IPS DF 6.9 (cell line): Measurements from ENCODE around the gene BCCIP.

Experiments used
- DNase-seq: peaks from one replicate; pipeline ENCODE4 v3.0.0-alpha.2; 2013; ENCODE audit warnings: low read depth, low spot score
- H3K27ac ChIP-seq: one replicate; pipeline ENCODE4 v1.5.1; 2013; ENCODE audit warnings: low read length, control low read depth
- H3K27me3 ChIP-seq: 2 replicates; pipeline ENCODE4 v1.6.1; 2013; ENCODE audit warnings: mild to moderate bottlenecking, low read length; ENCODE audit not compliant: control insufficient read depth, insufficient read depth
- H3K36me3 ChIP-seq: 2 replicates; pipeline ENCODE4 v1.6.1; 2013; ENCODE audit warnings: low read length; ENCODE audit not compliant: control insufficient read depth, insufficient read depth
- H3K4me1 ChIP-seq: 2 replicates; pipeline ENCODE4 v1.6.1; 2013; ENCODE audit warnings: low read length; ENCODE audit not compliant: control insufficient read depth, insufficient read depth
- H3K4me3 ChIP-seq: 2 replicates; pipeline ENCODE4 v1.5.1; 2013; ENCODE audit warnings: mild to moderate bottlenecking, low read length
- H3K9me3 ChIP-seq: 2 replicates; pipeline ENCODE4 v1.6.1; 2013; ENCODE audit warnings: low read length, inconsistent platforms; ENCODE audit not compliant: control insufficient read depth, insufficient read depth
- WGBS: extraction: QIAGEN DNeasy Blood & Tissue Kit; methylation state at CpG from one replicate; pipeline ENCODE4 v1.1.7; 2013; ENCODE audit warnings: mixed read lengths, missing lambda C conversion rate; ENCODE audit not compliant: insufficient read length, insufficient coverage; 5-methylcytosine and 5-hydroxymethylcytosine counted together

The BCCIP gene

GRCh38 chr10:125859128-125859817 is 35.9 kb downstream of the BCCIP start:
- no CpG with 5 or more reads among the region's 4 CpGs for WGBS
- Histone ChIP-seq H3K27ac (no peak overlapping the region), H3K9me3 (no peaks in the 10 kb centered on the region), H3K4me3 (no peak overlapping the region), H3K36me3 (no peaks in the 10 kb centered on the region), H3K27me3 (no peaks in the 10 kb centered on the region), H3K4me1 (no peaks in the 10 kb centered on the region)
- no peak for DNase-seq

- Histone ChIP-seq H3K27me3 (no peaks in the 10 kb centered on the region), H3K27ac (no peak overlapping the region), H3K4me1 (no peaks in the 10 kb centered on the region), H3K4me3 (no peak overlapping the region), H3K9me3 (no peaks in the 10 kb centered on the region), H3K36me3 (peaks cover 7% of the 10 kb centered on the region)
- WGBS = no CpG with 5 or more reads among the region's 3 CpGs
- DNase-seq = no peak
These were observed 41.8 kb downstream of the BCCIP start for GRCh38 chr10:125865120-125865519.

- H3K36me3 ChIP-seq = peaks cover 7% of the 10 kb centered on the region
- no peak overlapping the region for H3K4me3 ChIP-seq
- H3K4me1 ChIP-seq = no peaks in the 10 kb centered on the region; the same call in 1 of the 2 replicates
- no peak for DNase-seq
- H3K27me3 ChIP-seq = no peaks in the 10 kb centered on the region
- no CpG with 5 or more reads among the region's 7 CpGs for WGBS
- no peak overlapping the region for H3K27ac ChIP-seq
- no peaks in the 10 kb centered on the region for H3K9me3 ChIP-seq
These were observed 43.2 kb downstream of the BCCIP start for GRCh38 chr10:125866421-125867029.

DNA sequence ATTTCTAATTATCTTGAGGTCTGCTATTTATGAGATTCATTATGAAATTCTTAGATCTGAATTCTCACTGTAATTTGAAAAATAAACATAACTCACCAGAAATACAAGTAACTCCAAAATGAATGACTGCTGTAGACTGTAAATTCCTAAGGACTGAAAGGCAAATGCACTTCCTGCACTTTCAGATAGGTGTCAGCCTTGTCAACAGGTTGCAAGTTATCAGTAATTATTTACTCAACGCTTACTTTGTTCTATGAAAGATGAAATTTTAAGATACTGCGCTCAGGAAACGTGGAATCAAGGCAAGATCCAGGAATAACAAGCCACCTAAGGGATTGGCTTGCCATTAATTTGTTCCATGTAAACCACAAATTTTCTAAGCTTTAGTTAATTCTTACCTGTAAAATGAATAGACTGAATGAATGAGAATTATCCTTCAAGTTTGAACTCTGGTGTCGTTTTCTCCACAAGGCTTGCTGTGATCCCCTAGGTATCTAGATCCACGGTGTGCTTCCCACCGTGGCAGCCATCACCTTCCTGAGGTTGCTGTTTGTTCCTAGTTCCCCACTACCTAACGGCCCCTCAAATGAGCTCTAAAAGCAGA is 45.1 kb downstream of the BCCIP start:
- Histone ChIP-seq H3K9me3 (no peaks in the 10 kb centered on the region), H3K4me3 (no peak overlapping the region), H3K4me1 (no peaks in the 10 kb centered on the region; the same call in 1 of the 2 replicates), H3K27me3 (no peaks in the 10 kb centered on the region), H3K27ac (no peak overlapping the region), H3K36me3 (peaks cover 7% of the 10 kb centered on the region)
- no peak for DNase-seq
- no CpG with 5 or more reads among the region's 7 CpGs for WGBS

GRCh38 chr10:125871338-125871737 is 48.0 kb downstream of the BCCIP start:
- WGBS = no CpG with 5 or more reads among the region's 4 CpGs
- Histone ChIP-seq H3K4me1 (no peaks in the 10 kb centered on the region; the same call in 1 of the 2 replicates), H3K36me3 (peaks cover 7% of the 10 kb centered on the region), H3K27ac (no peak overlapping the region), H3K4me3 (no peak overlapping the region), H3K27me3 (no peaks in the 10 kb centered on the region), H3K9me3 (no peaks in the 10 kb centered on the region)
- DNase-seq = no peak

DNA sequence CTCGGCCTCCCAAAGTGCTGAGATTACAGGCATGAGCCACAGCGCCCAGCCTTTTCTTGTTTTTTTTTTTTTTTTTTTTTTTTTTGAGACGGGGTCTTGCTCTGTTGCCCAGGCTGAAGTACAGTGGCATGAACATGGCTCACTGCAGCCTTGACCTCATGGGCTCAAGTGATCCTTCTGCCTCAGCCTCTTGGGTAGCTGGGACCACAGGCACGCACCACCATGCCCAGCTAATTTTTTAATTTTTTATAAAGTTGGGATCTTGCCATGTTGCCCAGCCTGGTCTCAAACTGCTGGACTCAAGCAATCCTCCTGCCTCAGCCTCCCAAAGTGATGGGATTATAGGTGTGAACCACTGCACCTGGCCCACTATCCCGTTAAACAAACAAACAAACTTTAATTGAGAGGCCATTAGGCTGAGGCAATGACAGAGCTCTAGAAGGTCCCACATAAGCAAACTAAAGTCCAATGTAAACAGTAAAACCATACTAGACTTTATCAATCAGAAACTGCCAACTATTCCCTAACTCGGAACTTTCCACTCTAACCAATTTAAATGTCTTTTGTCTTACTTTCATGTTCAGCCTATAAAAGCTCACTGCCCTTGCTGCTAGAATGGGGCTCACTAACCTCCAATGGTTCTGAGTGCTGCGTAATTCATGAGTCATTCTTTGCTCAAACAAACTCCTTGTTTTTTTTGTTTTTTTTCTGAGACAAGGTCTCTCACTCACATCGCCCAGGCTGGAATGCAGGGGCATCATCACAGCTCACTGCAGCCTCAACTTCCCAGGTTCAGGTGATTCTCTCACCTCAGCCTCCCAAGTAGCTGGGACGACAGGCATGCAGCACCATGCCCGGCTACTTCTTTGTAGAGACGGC is 55.9 kb downstream of the BCCIP start:
- no CpG with 5 or more reads among the region's 11 CpGs for WGBS
- Histone ChIP-seq H3K27me3 (no peaks in the 10 kb centered on the region), H3K4me1 (peaks cover 3% of the 10 kb centered on the region), H3K36me3 (no peaks in the 10 kb centered on the region), H3K27ac (no peak overlapping the region), H3K9me3 (no peaks in the 10 kb centered on the region), H3K4me3 (no peak overlapping the region)
- no peak for DNase-seq

GRCh38 chr10:125880719-125881118 is 57.4 kb downstream of the BCCIP start:
- no peak overlapping the region for H3K4me3 ChIP-seq

GRCh38 chr10:125881192-125881591 is 57.8 kb downstream of the BCCIP start, which contains the start of gene DHX32:
DHX32 (minus strand) TSS chr10:125881292; CDS start chr10:125880824, 468 bp downstream.
- H3K4me3 ChIP-seq = no peak within 1 kb of the TSS
- H3K27ac ChIP-seq = no peak within 1 kb of the TSS
- no peaks in the 10 kb centered on the region for H3K9me3 ChIP-seq
- DNase-seq = peak; percentile 72
- H3K36me3 ChIP-seq = no peaks in the 10 kb centered on the region
- WGBS = no CpG with 5 or more reads among the region's 4 CpGs
- peaks cover 3% of the 10 kb centered on the region for H3K4me1 ChIP-seq
- no peaks in the 10 kb centered on the region for H3K27me3 ChIP-seq

More at GRCh38 chr10:125880719-125881118, 57.4 kb downstream of the BCCIP start:
- peaks cover 3% of the 10 kb centered on the region for H3K4me1 ChIP-seq
- WGBS = no CpG with 5 or more reads among the region's 6 CpGs
- no peaks in the 10 kb centered on the region for H3K36me3 ChIP-seq
- no peaks in the 10 kb centered on the region for H3K27me3 ChIP-seq
- H3K27ac ChIP-seq = no peak overlapping the region
- no peak for DNase-seq
- no peaks in the 10 kb centered on the region for H3K9me3 ChIP-seq

- whole genome bisulfite sequencing = no CpG with 5 or more reads among the region's 1 CpG
- DNase-seq = no peak
- H3K27me3 ChIP-seq = no peaks in the 10 kb centered on the region
These were observed 59.2 kb downstream of the BCCIP start for GRCh38 chr10:125882596-125882995.

GRCh38 chr10:125883211-125883610 is 59.9 kb downstream of the BCCIP start:
- no CpG with 5 or more reads among the region's 3 CpGs for WGBS
- H3K9me3 ChIP-seq = no peaks in the 10 kb centered on the region
- no peak overlapping the region for H3K4me3 ChIP-seq
- DNase-seq = no peak
- H3K27me3 ChIP-seq = no peaks in the 10 kb centered on the region
- H3K27ac ChIP-seq = no peak overlapping the region
- H3K4me1 ChIP-seq = peaks cover 3% of the 10 kb centered on the region
- H3K36me3 ChIP-seq = no peaks in the 10 kb centered on the region

More at GRCh38 chr10:125882596-125882995, 59.2 kb downstream of the BCCIP start:
- H3K27ac ChIP-seq = no peak overlapping the region
- H3K36me3 ChIP-seq = no peaks in the 10 kb centered on the region
- peaks cover 3% of the 10 kb centered on the region for H3K4me1 ChIP-seq
- no peak overlapping the region for H3K4me3 ChIP-seq
- H3K9me3 ChIP-seq = no peaks in the 10 kb centered on the region
